Measurements from ENCODE around the gene CACNA1B. TPM values are rescaled to one million over a fixed set of nuclear protein-coding genes. Genes with fewer than 3 reads are reported as not detected.

Gene CACNA1B
- total RNA-seq, 6 experiments from 2014 or later = not detected

GRCh38 chr9:137951597-137952490, 74.3 kb downstream of the CACNA1B start:
- TF ChIP-seq CTCF (IDR thresholded peaks at IDR 0.05) = no peak
- Mint-ChIP-seq H3K4me3 (no peak overlapping the region), H3K4me1 (ENCODE audit: low read depth) (no peaks in the 10 kb centered on the region), H3K36me3 (ENCODE audit: low read depth) (no peaks in the 10 kb centered on the region; the same call in 1 of the 2 replicates), H3K27me3 (ENCODE audit: insufficient read depth) (peaks cover 7% of the 10 kb centered on the region), H3K27ac (no peak overlapping the region), H3K9me3 (peaks cover 41% of the 10 kb centered on the region)
- no peak for DNase-seq

GRCh38 chr9:137952976-137953666, 75.5 kb downstream of the CACNA1B start:
- TF ChIP-seq CTCF (IDR thresholded peaks at IDR 0.05) = no peak
- DNase-seq = no peak
- Mint-ChIP-seq H3K36me3 (ENCODE audit: low read depth) (no peaks in the 10 kb centered on the region; the same call in 1 of the 2 replicates), H3K4me1 (ENCODE audit: low read depth) (no peaks in the 10 kb centered on the region), H3K27ac (no peak overlapping the region), H3K27me3 (ENCODE audit: insufficient read depth) (peaks cover 3% of the 10 kb centered on the region; the same call in 1 of the 2 replicates), H3K9me3 (peaks cover 33% of the 10 kb centered on the region), H3K4me3 (no peak overlapping the region)

GRCh38 chr9:137953683-137954438, 76.3 kb downstream of the CACNA1B start:
- TF ChIP-seq CTCF (IDR thresholded peaks at IDR 0.05) = no peak
- Mint-ChIP-seq H3K27ac (no peak overlapping the region), H3K36me3 (ENCODE audit: low read depth) (no peaks in the 10 kb centered on the region; the same call in 1 of the 2 replicates), H3K27me3 (ENCODE audit: insufficient read depth) (peaks cover 3% of the 10 kb centered on the region; the same call in 1 of the 2 replicates), H3K4me1 (ENCODE audit: low read depth) (no peaks in the 10 kb centered on the region), H3K4me3 (no peak overlapping the region), H3K9me3 (peaks cover 36% of the 10 kb centered on the region)
- DNase-seq = no peak

GRCh38 chr9:137955224-137955570, 77.6 kb downstream of the CACNA1B start:
- TF ChIP-seq CTCF (IDR thresholded peaks at IDR 0.05) = no peak
- Mint-ChIP-seq H3K4me3 (no peak overlapping the region), H3K27me3 (ENCODE audit: insufficient read depth) (peaks cover 2% of the 10 kb centered on the region; the same call in 1 of the 2 replicates), H3K36me3 (ENCODE audit: low read depth) (no peaks in the 10 kb centered on the region; the same call in 1 of the 2 replicates), H3K27ac (no peak overlapping the region), H3K9me3 (peaks cover 36% of the 10 kb centered on the region), H3K4me1 (ENCODE audit: low read depth) (no peaks in the 10 kb centered on the region)
- no peak for DNase-seq

- H3K9me3 Mint-ChIP-seq = peaks cover 33% of the 10 kb centered on the region
- no peak overlapping the region for H3K27ac Mint-ChIP-seq
- TF ChIP-seq CTCF (IDR thresholded peaks at IDR 0.05) = no peak
- H3K4me1 Mint-ChIP-seq (ENCODE audit: low read depth) = no peaks in the 10 kb centered on the region
- no peaks in the 10 kb centered on the region for H3K27me3 Mint-ChIP-seq (ENCODE audit: insufficient read depth)
- H3K4me3 Mint-ChIP-seq = no peak overlapping the region
- no peaks in the 10 kb centered on the region; the same call in 1 of the 2 replicates for H3K36me3 Mint-ChIP-seq (ENCODE audit: low read depth)
- no peak for DNase-seq
Measured at GRCh38 chr9:137955586-137955985, 78.0 kb downstream of the CACNA1B start.

Data from HFFc6 (cell line).